Loucy (cell line): ENCODE data around the gene PLCH1.

Experiments used
- H2AFZ ChIP-seq: fragments of 200-600 bp; sonication (generic); 2 replicates; pipeline ENCODE4 v1.6.0; 2016; ENCODE audit warnings: antibody characterized with exemption, mild to moderate bottlenecking, low read length, moderate library complexity
- H3F3A ChIP-seq: fragments of 200-600 bp; 2 replicates; pipeline ENCODE4 v1.6.0; 2016; ENCODE audit warnings: antibody characterized with exemption, low read depth, mild to moderate bottlenecking
- H3K27me3 ChIP-seq: fragments of 200-600 bp; sonication (generic); 2 replicates; pipeline ENCODE4 v1.6.1; 2014; ENCODE audit warnings: low read length, mild to moderate bottlenecking; ENCODE audit not compliant: insufficient read depth, poor library complexity, severe bottlenecking
- H3K36me3 ChIP-seq: fragments of 200-600 bp; sonication (generic); 2 replicates; pipeline ENCODE4 v1.6.1; 2016; ENCODE audit warnings: low read length; ENCODE audit not compliant: insufficient read depth
- H3K4me1 ChIP-seq: fragments of 200-600 bp; sonication (generic); 2 replicates; pipeline ENCODE4 v1.5.1; 2014; ENCODE audit warnings: low read length, mild to moderate bottlenecking; ENCODE audit not compliant: insufficient read depth, poor library complexity, severe bottlenecking
- H3K4me2 ChIP-seq: fragments of 200-600 bp; sonication (generic); 2 replicates; pipeline ENCODE4 v1.6.0; 2014; ENCODE audit warnings: antibody characterized with exemption, low read length, low read depth, mild to moderate bottlenecking; ENCODE audit not compliant: poor library complexity, severe bottlenecking
- H3K4me3 ChIP-seq: fragments of 200-600 bp; sonication (generic); 2 replicates; pipeline ENCODE4 v1.5.1; 2014; ENCODE audit warnings: low read length, mild to moderate bottlenecking, mixed read lengths; ENCODE audit not compliant: poor library complexity, severe bottlenecking
- H3K79me2 ChIP-seq: fragments of 200-600 bp; sonication (generic); 2 replicates; pipeline ENCODE4 v1.6.1; 2014; ENCODE audit warnings: low read length; ENCODE audit not compliant: insufficient read depth
- H3K9ac ChIP-seq: fragments of 200-600 bp; sonication (generic); 2 replicates; pipeline ENCODE4 v1.6.0; 2014; ENCODE audit warnings: mild to moderate bottlenecking, low read depth, low read length, moderate library complexity; ENCODE audit not compliant: poor library complexity, severe bottlenecking
- H3K9me2 ChIP-seq: fragments of 200-600 bp; sonication (generic); replicated peaks from 2 replicates; pipeline ENCODE4 v1.6.1; 2016; ENCODE audit warnings: low read depth, low read length, mixed read lengths
- H3K9me3 ChIP-seq: fragments of 200-600 bp; sonication (generic); 2 replicates; pipeline ENCODE4 v1.6.1; 2014; ENCODE audit warnings: mild to moderate bottlenecking, antibody characterized with exemption, low read length, low read depth; ENCODE audit not compliant: insufficient read depth
- H4K20me1 ChIP-seq: fragments of 200-600 bp; sonication (generic); 2 replicates; pipeline ENCODE4 v1.6.0; 2014; ENCODE audit warnings: antibody characterized with exemption, low read length, mild to moderate bottlenecking; ENCODE audit not compliant: insufficient read depth, poor library complexity, severe bottlenecking
- CTCF ChIP-seq: fragments of 200-600 bp; sonication (generic); conservative IDR thresholded peaks from 2 replicates; pipeline ENCODE4 v1.5.1; 2014; ENCODE audit warnings: mild to moderate bottlenecking, antibody characterized with exemption, low read length
- EZH2phosphoT487 ChIP-seq: fragments of 200-600 bp; IDR thresholded peaks from 2 replicates; pipeline ENCODE4 v1.6.1; 2018; ENCODE audit warnings: antibody characterized with exemption, mild to moderate bottlenecking, moderate library complexity, borderline replicate concordance

PLCH1 gene

DNA sequence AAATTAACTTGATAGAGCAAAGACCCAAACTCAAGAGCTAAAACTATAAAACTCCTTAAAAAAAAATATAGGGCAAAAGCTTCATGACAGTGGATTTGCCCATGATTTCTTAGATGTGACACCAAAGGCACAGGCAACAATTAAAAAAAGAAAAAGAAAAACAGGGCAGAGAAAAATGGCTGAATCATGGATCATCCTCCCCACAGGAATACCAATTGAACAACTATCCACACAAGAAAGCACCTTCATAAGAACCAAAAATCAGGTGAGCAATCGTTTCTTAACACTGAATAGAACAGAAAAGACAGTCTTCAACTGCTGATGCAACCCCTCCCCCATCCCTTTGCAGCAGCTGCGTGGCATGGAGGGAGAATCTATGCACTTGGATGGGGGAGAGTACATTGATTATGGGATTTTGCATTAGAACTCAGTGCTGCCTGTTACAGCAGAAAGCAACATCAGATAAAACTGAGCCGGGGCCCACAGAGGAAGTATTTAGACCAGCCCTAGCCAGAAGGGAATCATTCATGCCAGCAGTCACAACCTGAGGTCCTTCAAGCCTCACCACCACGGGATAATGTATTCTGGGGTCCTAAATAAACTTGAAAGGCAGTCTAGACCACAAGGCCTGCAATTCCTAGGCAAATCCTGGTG, 45.5 kb upstream of the PLCH1 start:
- no peak overlapping the region for H3K4me2 ChIP-seq
- H3K9me3 ChIP-seq = no peaks in the 10 kb centered on the region; the same call in 1 of the 2 replicates
- no peaks in the 10 kb centered on the region for H3K36me3 ChIP-seq
- no peaks in the 10 kb centered on the region for H3F3A ChIP-seq
- no peaks in the 10 kb centered on the region for H3K79me2 ChIP-seq
- TF ChIP-seq EZH2phosphoT487 = no peak
- TF ChIP-seq CTCF = no peak
- no peaks in the 10 kb centered on the region for H3K27me3 ChIP-seq
- no peaks in the 10 kb centered on the region for H4K20me1 ChIP-seq
- H2AFZ ChIP-seq = no peak overlapping the region
- no peak overlapping the region for H3K4me3 ChIP-seq
- H3K9me2 ChIP-seq = no peaks in the 10 kb centered on the region
- peaks cover 16% of the 10 kb centered on the region for H3K4me1 ChIP-seq
- no peak overlapping the region for H3K9ac ChIP-seq

DNA sequence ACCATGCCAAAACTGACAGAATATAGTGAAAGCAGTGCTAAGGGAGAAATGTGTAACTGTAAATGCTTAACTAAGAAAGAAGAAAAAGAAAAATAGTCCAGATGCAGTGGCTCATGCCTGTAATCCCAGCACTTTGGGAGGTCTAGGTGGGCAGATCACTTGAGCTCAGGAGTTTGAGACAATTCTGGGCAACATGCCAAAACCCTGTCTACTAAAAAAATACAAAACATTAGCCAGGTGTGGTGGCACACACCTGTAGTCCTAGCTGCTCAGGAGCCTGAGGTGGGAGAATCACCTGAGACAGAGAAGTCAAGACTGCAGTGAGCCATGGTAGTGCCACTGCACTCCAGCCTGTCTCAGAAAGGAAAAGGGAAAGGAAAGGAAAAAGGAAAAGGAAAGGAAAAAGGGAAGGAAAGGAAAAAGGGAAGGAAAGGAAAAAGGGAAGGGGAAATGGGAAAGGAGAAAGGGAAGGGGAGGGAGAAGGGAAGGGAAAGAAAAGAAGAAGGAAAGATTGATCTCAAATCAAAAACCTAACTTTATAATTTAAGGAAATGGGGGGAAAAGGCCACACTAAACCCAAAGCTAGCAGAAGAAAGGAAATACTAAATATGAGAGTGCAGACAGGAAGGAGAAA, 40.9 kb upstream of the PLCH1 start:
- Histone ChIP-seq H2AFZ (no peak overlapping the region), H3K9me3 (peaks cover 9% of the 10 kb centered on the region), H3K4me1 (peaks cover 14% of the 10 kb centered on the region), H3K4me2 (no peak overlapping the region), H3K9me2 (no peaks in the 10 kb centered on the region), H3F3A (no peaks in the 10 kb centered on the region), H3K9ac (no peak overlapping the region), H4K20me1 (no peaks in the 10 kb centered on the region), H3K79me2 (no peaks in the 10 kb centered on the region), H3K4me3 (no peak overlapping the region), H3K36me3 (no peaks in the 10 kb centered on the region), H3K27me3 (no peaks in the 10 kb centered on the region)
- no peak for TF ChIP-seq CTCF
- no peak for TF ChIP-seq EZH2phosphoT487

- no peak overlapping the region for H3K4me2 ChIP-seq
These were observed 37.6 kb upstream of the PLCH1 start for GRCh38 chr3:155782390-155782953.

More at GRCh38 chr3:155782390-155782953, 37.6 kb upstream of the PLCH1 start:
- no peaks in the 10 kb centered on the region for H3K9me2 ChIP-seq
- no peak overlapping the region for H3K9ac ChIP-seq
- H3K36me3 ChIP-seq = no peaks in the 10 kb centered on the region; the same call in 1 of the 2 replicates
- H3K4me1 ChIP-seq = peaks cover 8% of the 10 kb centered on the region
- no peaks in the 10 kb centered on the region for H3K27me3 ChIP-seq
- no peaks in the 10 kb centered on the region for H3F3A ChIP-seq
- no peak overlapping the region for H2AFZ ChIP-seq
- TF ChIP-seq EZH2phosphoT487 = no peak
- no peak for TF ChIP-seq CTCF
- H4K20me1 ChIP-seq = no peaks in the 10 kb centered on the region
- peaks cover 9% of the 10 kb centered on the region for H3K9me3 ChIP-seq
- no peak overlapping the region for H3K4me3 ChIP-seq
- H3K79me2 ChIP-seq = no peaks in the 10 kb centered on the region
